SIG-M5 treated with dmso at 0.1 percent for 504 hours (cell line): ENCODE measurements around the gene CFAP298.
"Not testable (repeated sequence)": the region's sequence is repeated elsewhere in the genome, so short reads cannot be mapped to it uniquely, and the experiment has no call there.

Experiments
- DNase-seq: peaks from one replicate; lab custom pipeline; 2025; ENCODE audit not compliant: unreplicated experiment; lab: John Stamatoyannopoulos, UW

CFAP298 gene

GRCh38 chr21:32612075-32612998 is at the start of gene CFAP298:
Gene CFAP298, minus strand, starts transcription at chr21:32612377. Its CDS starts 134 bp downstream, at chr21:32612243.
- DNase-seq = peak; percentile 93

GRCh38 chr21:32661026-32661782 is 49.0 kb upstream of the CFAP298 start:
- not testable (repeated sequence) for DNase-seq

GRCh38 chr21:32658524-32658923 is 46.3 kb upstream of the CFAP298 start:
- no peak for DNase-seq

DNA sequence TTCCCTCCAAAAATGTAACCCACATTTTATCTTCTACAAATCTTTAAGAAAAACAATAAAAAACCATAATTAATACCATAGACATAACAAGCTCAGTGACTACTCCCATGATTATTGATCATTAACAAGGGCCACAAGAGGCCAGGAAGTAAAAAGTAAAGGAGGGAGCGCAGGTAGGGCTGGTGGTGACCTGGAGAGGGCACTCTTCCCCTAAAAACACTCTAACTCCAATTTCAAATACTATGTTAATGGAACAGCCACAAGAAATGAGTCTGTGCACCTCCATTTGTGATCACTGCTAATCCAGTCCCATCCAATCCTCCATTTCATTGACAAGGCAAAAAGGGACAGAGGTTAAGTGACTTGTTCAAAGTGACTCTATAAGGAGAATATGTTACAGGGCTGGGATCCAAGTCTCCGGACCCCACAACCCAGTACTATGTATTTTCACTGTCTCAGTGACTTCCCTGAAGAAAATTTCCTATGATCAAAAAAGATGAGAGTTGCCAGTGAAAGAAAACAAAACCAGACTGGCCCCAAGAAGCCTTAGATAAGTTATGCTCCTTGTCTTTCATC is 41.2 kb upstream of the CFAP298 start:
- DNase-seq = peak; percentile 18

DNA sequence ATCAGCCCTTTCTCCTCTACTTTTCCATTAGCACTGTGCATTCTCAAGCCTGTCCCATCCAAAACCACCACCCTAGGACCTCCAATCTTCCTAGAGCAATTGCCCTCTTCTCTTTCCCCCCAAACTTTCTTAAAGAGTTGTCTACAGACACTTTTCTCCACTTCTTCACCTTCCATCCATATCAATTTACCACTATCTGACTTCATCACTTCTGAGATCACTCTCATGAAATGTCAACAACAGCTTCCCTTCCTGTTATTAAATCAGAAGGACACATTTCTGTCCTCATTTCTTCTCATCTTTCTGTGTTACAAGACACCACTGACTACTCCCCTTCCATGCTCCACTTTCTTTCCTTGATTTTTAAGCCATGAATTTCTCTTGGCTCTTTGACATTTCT is 36.0 kb upstream of the CFAP298 start:
- DNase-seq = no peak

DNA sequence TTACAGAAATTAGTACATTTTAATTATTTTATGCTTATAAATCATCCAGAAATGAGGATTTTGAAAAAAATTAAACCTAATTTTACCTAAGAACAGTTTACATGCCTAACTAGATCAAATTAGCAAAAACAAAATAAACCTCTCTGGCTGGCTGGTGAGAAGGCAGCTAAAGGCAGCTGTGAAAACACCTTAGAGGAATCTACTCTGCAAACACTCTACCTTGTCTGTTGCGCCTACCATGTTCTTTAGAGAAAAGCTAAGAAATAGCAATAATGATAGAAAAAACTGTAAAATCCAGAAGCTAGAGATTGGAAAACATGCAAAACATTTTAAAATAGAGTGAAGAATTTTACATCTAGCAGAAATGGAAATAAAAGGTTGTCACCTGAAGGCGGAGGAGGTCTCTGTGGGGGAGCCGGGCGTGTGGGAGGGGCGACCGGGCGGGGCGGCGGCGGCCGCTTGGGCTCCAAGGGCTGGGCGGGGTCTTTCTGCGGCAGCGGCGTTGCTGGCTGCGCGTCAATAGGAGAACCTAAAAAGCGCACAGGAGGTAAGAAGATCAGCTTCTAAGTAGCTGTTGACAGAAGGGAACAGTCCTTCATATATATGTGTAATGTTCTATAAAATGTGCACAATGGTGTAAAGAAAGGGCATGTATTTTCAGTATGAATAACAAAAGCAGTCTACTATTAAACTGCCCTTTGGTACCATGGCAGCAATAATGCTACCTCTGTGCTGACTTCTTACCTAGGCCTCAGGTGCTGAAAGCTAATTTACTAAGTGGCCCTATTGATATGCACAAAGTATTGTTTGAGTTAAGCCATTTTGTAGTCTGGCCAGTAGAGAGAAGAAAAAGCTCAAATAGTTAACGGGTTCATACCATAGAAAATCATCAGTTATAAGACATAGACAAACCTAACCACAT is 33.3 kb upstream of the CFAP298 start:
- DNase-seq = no peak

GRCh38 chr21:32641710-32642698 is 29.8 kb upstream of the CFAP298 start:
- no peak for DNase-seq

DNA sequence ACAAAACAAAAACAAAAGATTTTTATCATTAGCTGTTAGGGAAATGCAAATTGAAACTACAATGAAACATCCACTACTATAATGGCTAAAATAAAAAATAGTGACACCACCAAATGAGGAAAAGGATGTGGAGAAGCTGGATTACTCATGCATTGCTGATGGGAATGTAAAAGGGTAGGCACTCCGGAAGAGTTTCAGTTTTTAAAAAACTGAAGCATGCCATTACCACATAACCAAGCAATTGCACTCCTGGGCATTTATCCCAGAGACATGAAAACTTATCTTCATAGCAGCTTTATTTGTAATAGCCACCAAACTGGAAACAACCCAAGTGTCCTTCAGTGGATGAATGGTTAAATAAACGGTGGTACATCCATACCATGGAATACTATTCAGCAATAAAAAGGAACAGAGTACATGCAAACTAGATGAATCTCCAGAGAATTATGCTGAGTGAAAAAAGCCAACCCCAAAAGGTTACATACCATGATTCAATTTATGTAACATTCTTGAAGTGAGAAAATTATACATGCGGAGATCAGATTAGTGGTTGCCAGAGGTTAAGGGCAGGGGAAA is 14.5 kb upstream of the CFAP298 start:
- DNase-seq = no peak

DNA sequence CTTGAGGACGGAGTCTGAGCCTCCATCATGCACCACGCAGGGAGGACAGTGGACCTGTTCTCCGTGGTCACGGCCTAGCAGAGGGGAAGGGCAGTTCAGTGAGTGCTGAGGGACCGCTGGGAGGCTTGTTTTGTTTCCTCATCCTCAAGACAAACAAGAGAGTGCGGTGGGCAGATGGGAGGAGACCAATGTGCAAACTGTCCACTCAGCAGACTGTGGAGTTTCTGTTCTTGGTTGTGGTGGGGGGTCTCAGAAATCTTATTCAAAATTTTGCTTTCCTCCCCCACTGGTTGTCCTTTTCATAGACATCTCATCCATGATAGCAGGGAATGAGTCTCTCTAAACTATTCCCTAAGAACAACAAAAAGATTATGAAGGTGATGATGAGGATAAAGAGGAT is 6.0 kb upstream of the CFAP298 start:
- DNase-seq = not testable (repeated sequence)

DNA sequence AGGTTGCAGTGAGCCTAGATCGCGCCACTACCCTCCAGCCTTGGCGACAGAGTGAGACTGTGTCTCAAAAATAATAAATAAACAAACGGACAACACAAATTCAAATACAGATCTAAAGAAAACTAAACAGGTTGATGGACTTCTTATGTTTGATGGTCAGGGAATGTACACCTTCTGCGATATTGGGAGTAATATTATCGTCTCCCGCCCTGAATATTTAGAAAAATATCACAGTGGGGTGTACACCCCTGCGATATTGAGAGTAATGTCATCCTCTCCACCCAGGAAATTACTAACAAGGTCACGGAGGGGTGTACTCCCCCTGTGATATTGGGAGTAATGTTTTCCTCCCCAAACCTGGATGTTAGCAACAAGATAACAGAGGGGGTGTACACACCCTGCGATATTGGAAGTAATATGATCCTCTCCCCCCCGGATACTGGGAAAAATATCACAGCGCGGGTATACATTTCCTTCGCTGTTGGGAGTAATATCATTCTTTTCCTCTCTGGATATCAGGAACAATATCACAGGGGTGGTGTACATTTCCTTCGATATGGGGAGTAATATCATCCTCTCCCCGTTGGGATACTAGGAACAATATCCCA is 1.4 kb upstream of the CFAP298 start:
- no peak for DNase-seq

DNA sequence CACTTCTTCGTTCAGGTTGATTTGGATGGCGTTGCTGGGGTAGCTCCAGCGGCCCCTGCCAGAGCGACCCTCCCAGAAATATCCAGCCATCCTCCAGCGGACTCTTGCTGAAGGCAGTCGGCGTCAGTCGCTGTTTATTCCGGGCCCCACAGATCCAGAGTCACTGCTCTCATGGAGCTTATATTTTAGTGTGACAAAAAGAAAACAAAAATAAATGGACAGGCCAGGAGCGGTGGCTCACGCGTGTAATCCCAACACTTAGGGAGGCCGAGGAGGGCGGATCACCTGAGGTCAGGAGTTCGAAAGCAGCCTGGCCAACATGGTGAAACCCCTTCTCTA is 791 bp upstream of the CFAP298 start:
- DNase-seq = no peak

DNA sequence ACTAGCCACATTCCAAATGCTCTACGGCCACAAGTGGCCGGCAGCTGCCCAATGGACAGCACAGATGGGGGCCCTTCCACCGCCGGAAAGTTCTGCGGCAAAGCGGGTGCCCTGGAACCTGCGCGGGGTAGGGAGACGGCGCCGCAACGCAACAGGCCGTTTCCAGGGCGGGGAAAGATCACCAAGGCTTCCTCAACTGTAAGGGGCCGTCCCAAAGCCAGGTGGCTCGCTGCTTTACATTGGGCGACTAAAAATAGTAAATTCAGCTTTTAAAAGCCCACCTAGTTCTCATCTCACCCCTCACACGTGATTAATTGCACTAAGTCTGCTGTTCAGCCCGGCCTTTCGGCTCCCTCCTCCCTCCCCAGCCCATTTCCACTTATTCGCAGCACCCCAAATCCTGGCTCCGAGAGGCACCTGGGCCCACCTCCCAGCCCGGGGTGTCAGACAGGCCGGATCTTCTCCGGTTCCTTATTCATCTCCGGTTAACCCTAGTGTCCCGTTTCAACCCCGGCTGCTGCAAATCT is 643 bp downstream of the CFAP298 start:
- peak; percentile 54 for DNase-seq

DNA sequence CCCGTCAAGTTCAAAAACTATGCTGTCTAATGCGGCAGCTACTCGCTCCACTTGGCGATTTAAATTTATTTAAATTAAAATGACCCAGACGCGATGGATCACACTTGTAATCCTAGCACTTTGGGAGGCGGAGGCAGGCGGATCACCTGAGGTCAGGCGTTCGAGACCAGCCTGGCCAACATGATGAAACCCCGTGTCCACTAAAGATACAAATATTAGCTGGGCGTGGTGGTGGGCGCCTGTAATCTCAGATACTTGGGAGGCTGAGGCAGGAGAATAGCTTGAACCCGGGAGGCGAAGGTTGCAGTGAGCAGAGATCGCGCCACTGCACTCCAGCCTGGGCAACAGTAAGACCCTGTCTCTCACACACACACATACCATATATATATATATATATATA is 1.2 kb downstream of the CFAP298 start:
- not testable (repeated sequence) for DNase-seq

GRCh38 chr21:32608851-32609250 is 3.3 kb downstream of the CFAP298 start:
- DNase-seq = no peak

- DNase-seq = no peak
These were observed 6.7 kb downstream of the CFAP298 start for GRCh38 chr21:32605469-32605868.

DNA sequence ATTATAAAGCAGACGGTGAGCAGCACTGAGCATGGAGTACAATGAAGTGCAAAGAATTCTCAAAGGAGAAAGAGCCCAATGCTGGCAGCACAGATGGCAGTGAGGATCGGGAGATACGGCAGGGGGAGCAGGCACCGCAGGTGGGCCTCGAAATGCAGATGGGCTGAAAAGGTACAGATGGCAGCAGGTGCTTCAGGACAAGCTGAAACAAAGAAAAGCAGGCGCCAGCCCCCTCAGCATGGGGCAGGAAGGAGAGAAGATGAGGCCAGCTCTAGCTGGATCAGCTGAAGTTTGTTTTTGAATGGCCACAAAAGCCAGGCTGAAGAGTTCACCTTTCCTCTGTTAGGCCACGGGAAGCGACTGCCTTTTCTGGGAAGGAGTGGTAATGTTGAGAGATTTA is 7.7 kb downstream of the CFAP298 start:
- no peak for DNase-seq

- no peak for DNase-seq
These were observed 9.0 kb downstream of the CFAP298 start for GRCh38 chr21:32603131-32603530.

DNA sequence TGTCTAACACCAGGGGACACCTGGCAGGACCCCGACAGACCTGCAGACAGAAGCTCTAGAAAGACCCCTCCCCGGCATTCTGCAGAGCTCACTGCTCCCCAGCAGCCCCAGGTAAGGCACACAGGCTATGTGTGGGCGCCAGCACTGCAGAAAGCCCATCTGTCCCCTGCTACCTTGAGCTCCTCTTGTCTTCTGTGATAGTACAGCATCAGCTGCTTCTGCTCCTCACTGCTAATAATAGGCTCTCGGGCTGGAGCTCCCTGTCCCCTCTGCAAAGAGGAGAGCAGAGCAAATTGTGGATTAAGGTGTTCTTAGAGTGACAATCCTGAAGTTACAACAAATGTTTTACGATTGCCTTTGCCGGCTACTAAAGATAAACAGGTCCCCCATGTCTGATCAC is 10.1 kb downstream of the CFAP298 start:
- no peak for DNase-seq

DNA sequence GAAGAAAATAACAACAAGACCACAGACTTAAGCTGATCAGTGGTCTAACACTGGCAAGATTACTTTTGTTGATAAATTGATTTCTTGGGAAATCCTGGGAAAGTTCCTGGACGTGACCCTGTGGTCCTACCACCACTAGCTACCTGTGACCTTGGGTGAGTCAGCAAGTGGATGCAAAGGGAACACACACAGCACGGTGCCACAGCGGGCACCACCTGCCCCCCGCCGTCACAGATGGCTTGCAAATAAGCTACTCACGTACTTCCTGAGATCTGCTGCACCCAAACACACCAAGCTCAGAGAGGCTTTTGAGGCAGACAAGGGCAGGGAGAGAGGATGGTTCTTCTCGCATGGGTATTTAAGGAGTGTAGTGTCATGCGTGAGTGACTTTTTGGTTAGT is 12.7 kb downstream of the CFAP298 start:
- no peak for DNase-seq
